IMR-90 (cell line): Measurements from ENCODE around the gene GALNT9. TPM values are rescaled to one million over a fixed set of nuclear protein-coding genes. Genes with fewer than 3 reads are reported as not detected.

Experiments used
- ATAC-seq: fragments of 200-7000 bp; cut with Tn5 transposase; 2 replicates; pipeline ENCODE4 v1.9.1; 2020; ENCODE audit warnings: low read depth, mild to moderate bottlenecking, moderate library complexity
- BruUV-seq: library from RNA; stranded (reverse); fragments of 400-500 nt; replicated peaks from 2 replicates; lab custom pipeline; 2021; lab: Mats Ljungman, UMichigan
- CTCF ChIA-PET: fragments of 300-600 bp; formaldehyde crosslinking; extraction: SDS; loops from one replicate; lab custom pipeline; 2021; ENCODE audit warnings: antibody characterized with exemption; lab: Yijun Ruan, JAX
- POLR2A ChIA-PET: fragments of 300-600 bp; sonication (Branson Sonifier 250); formaldehyde crosslinking; loops from one replicate; lab custom pipeline; 2022; ENCODE audit warnings: antibody characterized with exemption; ENCODE audit not compliant: unreplicated experiment; lab: Charles Lee
- DNase-seq: peaks from one replicate; pipeline ENCODE4 v3.0.0; 2013
- H2AFZ ChIP-seq: replicated peaks from 2 replicates; pipeline ENCODE3; 2013; ENCODE audit warnings: low read length, mild to moderate bottlenecking; ENCODE audit not compliant: poor library complexity
- H2AK5ac ChIP-seq: 2 replicates; pipeline ENCODE4 v1.6.1; 2013; ENCODE audit warnings: low read depth, low read length, inconsistent platforms
- H2AK9ac ChIP-seq: replicated peaks from 2 replicates; pipeline ENCODE3; 2013; ENCODE audit warnings: mild to moderate bottlenecking, low read depth, low read length, moderate library complexity; ENCODE audit not compliant: poor library complexity
- H2BK120ac ChIP-seq: 2 replicates; pipeline ENCODE4 v1.6.1; 2013; ENCODE audit warnings: low read depth, low read length, inconsistent platforms
- H2BK15ac ChIP-seq: 3 replicates; pipeline ENCODE4 v1.6.1; 2013; ENCODE audit warnings: low read depth, low read length, inconsistent platforms
- H2BK20ac ChIP-seq: 2 replicates; pipeline ENCODE4 v1.6.1; 2013; ENCODE audit warnings: low read depth, mild to moderate bottlenecking, inconsistent platforms, low read length, moderate library complexity
- H2BK5ac ChIP-seq: 2 replicates; pipeline ENCODE4 v1.6.1; 2013; ENCODE audit warnings: mild to moderate bottlenecking, low read depth, low read length, inconsistent platforms; ENCODE audit not compliant: poor library complexity, severe bottlenecking
- H3K14ac ChIP-seq: replicated peaks from 2 replicates; pipeline ENCODE4 v1.6.1; 2013; ENCODE audit warnings: low read depth, low read length, inconsistent platforms
- H3K18ac ChIP-seq: 2 replicates; pipeline ENCODE4 v1.6.1; 2013; ENCODE audit warnings: low read depth, low read length, control low read depth
- H3K23ac ChIP-seq: 2 replicates; pipeline ENCODE4 v1.6.1; 2013; ENCODE audit warnings: low read depth, low read length, inconsistent platforms
- H3K27ac ChIP-seq: 2 replicates; pipeline ENCODE4 v1.5.1; 2013; ENCODE audit warnings: mild to moderate bottlenecking, control low read depth, low read length; ENCODE audit not compliant: insufficient read depth
- H3K27me3 ChIP-seq: 2 replicates; pipeline ENCODE4 v1.6.1; 2013; ENCODE audit warnings: low read length; ENCODE audit not compliant: control insufficient read depth, insufficient read depth
- H3K36me3 ChIP-seq: 2 replicates; pipeline ENCODE4 v1.6.1; 2013; ENCODE audit warnings: low read length, mixed read lengths; ENCODE audit not compliant: control insufficient read depth, insufficient read depth
- H3K4ac ChIP-seq: 2 replicates; pipeline ENCODE4 v1.6.1; 2013; ENCODE audit warnings: low read depth, low read length, inconsistent platforms
- H3K4me1 ChIP-seq: 2 replicates; pipeline ENCODE4 v1.6.1; 2013; ENCODE audit warnings: low read length, mixed read lengths; ENCODE audit not compliant: control insufficient read depth, insufficient read depth
- H3K4me2 ChIP-seq: 2 replicates; pipeline ENCODE4 v1.6.1; 2013; ENCODE audit warnings: low read depth, mild to moderate bottlenecking, control low read depth, low read length, moderate library complexity
- H3K4me3 ChIP-seq: 2 replicates; pipeline ENCODE4 v1.5.1; 2013; ENCODE audit warnings: low read depth, mild to moderate bottlenecking, control low read depth, low read length, moderate library complexity; ENCODE audit not compliant: insufficient read depth
- H3K56ac ChIP-seq: 2 replicates; pipeline ENCODE4 v1.6.1; 2013; ENCODE audit warnings: low read length, inconsistent platforms; ENCODE audit not compliant: insufficient read depth; ENCODE audit errors: extremely low read depth
- H3K79me1 ChIP-seq, 2 experiments: 2 replicates each; pipeline ENCODE4 v1.6.1; 2013; ENCODE audit warnings: low read length in 2 of 2, inconsistent platforms in 1 of 2, low read depth in 1 of 2
- H3K9ac ChIP-seq: 2 replicates; pipeline ENCODE4 v1.6.1; 2013; ENCODE audit warnings: low read depth, low read length, control low read depth
- H3K9me1 ChIP-seq: 2 replicates; pipeline ENCODE4 v1.6.1; 2013; ENCODE audit warnings: low read length, inconsistent platforms; ENCODE audit not compliant: insufficient read depth
- H3K9me3 ChIP-seq: 2 replicates; pipeline ENCODE4 v1.6.1; 2013; ENCODE audit warnings: low read length; ENCODE audit not compliant: control insufficient read depth, insufficient read depth
- H4K20me1 ChIP-seq: 2 replicates; pipeline ENCODE4 v1.6.1; 2013; ENCODE audit warnings: low read length, inconsistent platforms; ENCODE audit not compliant: insufficient read depth
- H4K5ac ChIP-seq: 2 replicates; pipeline ENCODE4 v1.6.1; 2013; ENCODE audit warnings: mild to moderate bottlenecking, low read depth, low read length, control low read depth
- H4K8ac ChIP-seq, 2 experiments: 2 replicates each; pipeline ENCODE4 v1.6.1; 2013; ENCODE audit warnings: low read depth in 2 of 2, low read length in 2 of 2, control low read depth in 1 of 2, inconsistent platforms in 1 of 2
- H4K91ac ChIP-seq: 2 replicates; pipeline ENCODE4 v1.6.1; 2013; ENCODE audit warnings: low read depth, low read length, inconsistent platforms; ENCODE audit not compliant: insufficient read depth
- BHLHE40 ChIP-seq: fragments of 150-350 bp; IDR thresholded peaks from 2 replicates; pipeline ENCODE4 v1.6.1; 2016; ENCODE audit warnings: mild to moderate bottlenecking, low read depth, low read length
- CEBPB ChIP-seq: IDR thresholded peaks from 2 replicates; pipeline ENCODE4 v1.6.1; 2012; ENCODE audit warnings: low read depth, low read length, improper control_type of control experiment
- CHD1 ChIP-seq: IDR thresholded peaks from 2 replicates; pipeline ENCODE4 v1.6.1; 2012; ENCODE audit warnings: low read depth, low read length, improper control_type of control experiment
- CTCF ChIP-seq: conservative IDR thresholded peaks from 2 replicates; pipeline ENCODE4 v1.5.1; 2012; ENCODE audit warnings: mild to moderate bottlenecking, low read depth, low read length, improper control_type of control experiment
- ELK1 ChIP-seq: fragments of 150-350 bp; IDR thresholded peaks from 2 replicates; pipeline ENCODE4 v1.6.1; 2016; ENCODE audit warnings: low read depth, mild to moderate bottlenecking, low read length, moderate library complexity, borderline replicate concordance
- FOS ChIP-seq: fragments of 150-350 bp; IDR thresholded peaks from 2 replicates; pipeline ENCODE4 v1.6.1; 2016; ENCODE audit warnings: low read depth, low read length
- MAFK ChIP-seq: IDR thresholded peaks from 2 replicates; pipeline ENCODE4 v1.6.1; 2012; ENCODE audit warnings: low read depth, low read length, improper control_type of control experiment
- MAZ ChIP-seq: IDR thresholded peaks from 2 replicates; pipeline ENCODE4 v1.6.1; 2012; ENCODE audit warnings: low read depth, mild to moderate bottlenecking, low read length, improper control_type of control experiment, moderate library complexity, borderline replicate concordance
- MXI1 ChIP-seq: IDR thresholded peaks from 2 replicates; pipeline ENCODE4 v1.6.1; 2012; ENCODE audit warnings: low read depth, mild to moderate bottlenecking, low read length, moderate library complexity, borderline replicate concordance
- NFE2L2 ChIP-seq: fragments of 150-350 bp; IDR thresholded peaks from 2 replicates; pipeline ENCODE4 v1.6.1; 2016; ENCODE audit warnings: low read depth, mild to moderate bottlenecking, low read length
- POLR2A ChIP-seq: IDR thresholded peaks from 2 replicates; pipeline ENCODE4 v1.6.1; 2012; ENCODE audit warnings: mild to moderate bottlenecking, low read depth, low read length
- RAD21 ChIP-seq: IDR thresholded peaks from 2 replicates; pipeline ENCODE4 v1.6.1; 2012; ENCODE audit warnings: low read length, improper control_type of control experiment
- RCOR1 ChIP-seq: IDR thresholded peaks from 2 replicates; pipeline ENCODE4 v1.6.1; 2012; ENCODE audit warnings: mild to moderate bottlenecking, low read length, improper control_type of control experiment; ENCODE audit not compliant: insufficient replicate concordance
- RFX5 ChIP-seq: IDR thresholded peaks from 2 replicates; pipeline ENCODE4 v1.8.0; 2012; ENCODE audit warnings: low read depth, mild to moderate bottlenecking, low read length, moderate library complexity
- SMC3 ChIP-seq: fragments of 150-350 bp; IDR thresholded peaks from 2 replicates; pipeline ENCODE4 v1.6.1; 2016; ENCODE audit warnings: low read depth, mild to moderate bottlenecking, antibody characterized with exemption, low read length, moderate library complexity
- USF2 ChIP-seq: fragments of 150-350 bp; IDR thresholded peaks from 2 replicates; pipeline ENCODE4 v1.6.1; 2017; ENCODE audit warnings: mild to moderate bottlenecking, antibody characterized with exemption, low read length, low read depth
- WGBS, 2 experiments: methylation state at CpG; one replicate each; pipeline versions ENCODE4 v1.1.5 to v1.1.7; 2013; ENCODE audit warnings: missing lambda C conversion rate in 2 of 2; ENCODE audit not compliant: insufficient read length in 1 of 2; ENCODE audit errors: extremely low coverage in 2 of 2; 5-methylcytosine and 5-hydroxymethylcytosine counted together
- dilution Hi-C: fragments of 300-500 bp; cut with HindIII; formaldehyde crosslinking; loops from one replicate; pipeline ENCODE4 v1.14.3; 2018; ENCODE audit warnings: low sequenced_read_pairs; ENCODE audit not compliant: unreplicated experiment
- in situ Hi-C: fragments of 300-500 bp; cut with MboI; formaldehyde crosslinking; loops from 3 replicates; pipeline ENCODE4 v1.14.3; 2019; ENCODE audit warnings: low sequenced_read_pairs, inconsistent platforms, mixed read lengths
- intact Hi-C: fragments of 100-400 bp; cut with micrococcal nuclease; formaldehyde crosslinking; loops from 2 replicates; pipeline ENCODE4 v1.10.0; 2022
- polyA plus RNA-seq, 3 experiments: library from polyadenylated mRNA; depleted of rRNA; stranded (reverse); fragments of >200 nt; gene quantifications; 2 replicates each; pipeline ENCODE4 v1.2.3, GENCODE V29; 2012; ENCODE audit warnings: low replicate concordance in 1 of 3
- total RNA-seq: library from RNA; depleted of rRNA; stranded (reverse); fragments of >200 nt; gene quantifications from 2 replicates; pipeline ENCODE4 v1.2.3, GENCODE V29; 2012

GALNT9 gene
- total and polyA plus RNA-seq, 2 of the 4 experiments (the other 2 are of a cell fraction): under 0.01 to 0.12 TPM

GRCh38 chr12:132354211-132354981 lies 25.0 kb upstream of the GALNT9 start:
- Histone ChIP-seq H3K4me1 (no peaks in the 10 kb centered on the region), H2BK20ac (no peak overlapping the region), H3K9ac (no peak overlapping the region), H3K9me3 (peaks cover 25% of the 10 kb centered on the region), H3K14ac (no peak overlapping the region), H3K27me3 (no peaks in the 10 kb centered on the region), H3K4ac (no peak overlapping the region), H4K8ac (no peak overlapping the region), H2AK5ac (no peak overlapping the region), H3K27ac (no peak overlapping the region), H4K91ac (no peak overlapping the region), H3K4me2 (no peak overlapping the region), H3K4me3 (no peak overlapping the region), H2BK5ac (no peak overlapping the region), H4K5ac (no peak overlapping the region), H3K36me3 (no peaks in the 10 kb centered on the region), H3K9me1 (no peaks in the 10 kb centered on the region), H4K20me1 (no peaks in the 10 kb centered on the region), H2BK120ac (no peak overlapping the region), H2AFZ (no peak overlapping the region), H2BK15ac (no peak overlapping the region), H3K56ac (no peak overlapping the region), H3K18ac (no peak overlapping the region), H3K23ac (no peak overlapping the region), H3K79me1 (no peaks in the 10 kb centered on the region), H2AK9ac (no peak overlapping the region)
- TF ChIP-seq RAD21 (no peak), RFX5 (no peak), BHLHE40 (no peak), MAZ (no peak), MXI1 (no peak), POLR2A (no peak), FOS (no peak), RCOR1 (no peak), CHD1 (no peak), CTCF (no peak), SMC3 (no peak), CEBPB (no peak), ELK1 (no peak), NFE2L2 (no peak), MAFK (no peak), USF2 (no peak)
- no TSS peak for BruUV-seq
- ChIA-PET CTCF (no interaction called here), POLR2A (no interaction called here)
- dilution Hi-C loops: no loop called here
- intact Hi-C loops: no loop called here
- WGBS, 2 experiments: 52% methylated on average over 17 of the region's 43 CpGs; no CpG with 5 or more reads in 1 of the 2 experiments
- DNase-seq (no peak), ATAC-seq (no peak)
- in situ Hi-C loops: no loop called here
